H1 (cell line): ENCODE results near the gene ADCY1. TPM values are rescaled to one million over a fixed set of nuclear protein-coding genes. Genes with fewer than 3 reads are reported as not detected.

ENCODE experiments used
- CTCF ChIA-PET: fragments of 300-600 bp; sonication (Branson Sonifier 250); formaldehyde crosslinking; loops from one replicate; lab custom pipeline; 2021; ENCODE audit not compliant: partially characterized antibody; lab: Charles Lee
- POLR2A ChIA-PET: fragments of 300-600 bp; sonication (Branson Sonifier 250); formaldehyde crosslinking; loops from one replicate; lab custom pipeline; 2021; ENCODE audit warnings: inconsistent platforms; ENCODE audit not compliant: partially characterized antibody; lab: Charles Lee
- DNase-seq, 2 experiments: peaks; one replicate each; pipeline versions ENCODE4 v3.0.0 to v3.0.0-alpha.2; 2010 to 2022; ENCODE audit warnings: low spot score in 2 of 2, low read depth in 1 of 2, mixed read lengths in 1 of 2
- FAIRE-seq: peaks from 2 replicates; lab custom pipeline; 2011; peaks lifted over from hg19 to GRCh38; lab: Jason Lieb, UNC
- H2AFZ ChIP-seq: 2 replicates; pipeline ENCODE4 v1.8.1; 2012; ENCODE audit warnings: low read length, inconsistent platforms
- H2AK5ac ChIP-seq: 2 replicates; pipeline ENCODE4 v1.6.1; 2013; ENCODE audit warnings: low read depth, low read length
- H2BK120ac ChIP-seq: replicated peaks from 2 replicates; pipeline ENCODE3; 2013; ENCODE audit warnings: low read depth, low read length, inconsistent platforms
- H2BK12ac ChIP-seq: 2 replicates; pipeline ENCODE4 v1.6.1; 2013; ENCODE audit warnings: low read depth, low read length
- H2BK15ac ChIP-seq: 2 replicates; pipeline ENCODE4 v1.6.1; 2013; ENCODE audit warnings: low read length
- H2BK20ac ChIP-seq: 2 replicates; pipeline ENCODE4 v1.6.1; 2013; ENCODE audit warnings: low read length
- H2BK5ac ChIP-seq: 2 replicates; pipeline ENCODE4 v1.6.1; 2013; ENCODE audit warnings: low read depth, low read length
- H3K14ac ChIP-seq: 2 replicates; pipeline ENCODE4 v1.6.1; 2013; ENCODE audit warnings: inconsistent platforms; ENCODE audit not compliant: insufficient read length
- H3K18ac ChIP-seq: 2 replicates; pipeline ENCODE4 v1.6.1; 2013; ENCODE audit warnings: low read length; ENCODE audit errors: extremely low read depth
- H3K23ac ChIP-seq: 2 replicates; pipeline ENCODE4 v1.6.1; 2013; ENCODE audit warnings: inconsistent platforms; ENCODE audit not compliant: insufficient read length
- H3K23me2 ChIP-seq: 2 replicates; pipeline ENCODE4 v1.6.1; 2013; ENCODE audit warnings: low read depth, low read length
- H3K27ac ChIP-seq: 2 replicates; pipeline ENCODE4 v1.6.1; 2011; ENCODE audit warnings: low read depth, low read length, inconsistent platforms
- H3K27me3 ChIP-seq, 4 experiments: replicated peaks in 1 of 4; 1 replicate in 1 of 4; 2 replicates in 3 of 4; pipeline versions ENCODE4 v1.6.1 to v1.8.1; 2011 to 2013; ENCODE audit warnings: low read length in 3 of 4, mild to moderate bottlenecking in 3 of 4, inconsistent platforms in 2 of 4, mixed read lengths in 2 of 4, moderate library complexity in 1 of 4; ENCODE audit not compliant: control insufficient read depth in 3 of 4, insufficient read depth in 3 of 4; ENCODE audit errors: extremely low read depth in 1 of 4
- H3K36me3 ChIP-seq, 4 experiments: 2 replicates each; pipeline versions ENCODE4 v1.6.1 to v1.8.1; 2011 to 2013; ENCODE audit warnings: mild to moderate bottlenecking in 4 of 4, low read length in 3 of 4, moderate library complexity in 2 of 4, control low read depth in 1 of 4, inconsistent platforms in 1 of 4; ENCODE audit not compliant: insufficient read depth in 4 of 4, control insufficient read depth in 2 of 4
- H3K4ac ChIP-seq: replicated peaks from 2 replicates; pipeline ENCODE3; 2013; ENCODE audit warnings: low read length, low read depth, mixed read lengths, inconsistent platforms; ENCODE audit not compliant: insufficient read length
- H3K4me1 ChIP-seq, 4 experiments: replicated peaks in 1 of 4; 1 replicate in 1 of 4; 2 replicates in 3 of 4; pipeline versions ENCODE4 v1.6.1 to v1.8.1; 2011 to 2013; ENCODE audit warnings: low read length in 3 of 4, inconsistent platforms in 2 of 4, mixed read lengths in 1 of 4; ENCODE audit not compliant: insufficient read depth in 4 of 4, control insufficient read depth in 3 of 4
- H3K4me2 ChIP-seq, 2 experiments: 2 replicates each; pipeline versions ENCODE4 v1.6.1 to v1.8.1; 2011 to 2013; ENCODE audit warnings: low read depth in 2 of 2, low read length in 2 of 2, control low read depth in 1 of 2, inconsistent platforms in 1 of 2, mild to moderate bottlenecking in 1 of 2; ENCODE audit not compliant: insufficient read depth in 1 of 2
- H3K4me3 ChIP-seq, 4 experiments: fragments of 200-600, 300-600 bp in 1 of 4; sonication (generic), shearing (Covaris generic), sonication (Bioruptor Twin) in 1 of 4; 2 replicates each; pipeline versions ENCODE4 v1.5.1 to v1.8.1; 2011 to 2016; ENCODE audit warnings: low read length in 4 of 4, low read depth in 3 of 4, control low read depth in 2 of 4, inconsistent platforms in 2 of 4, mild to moderate bottlenecking in 2 of 4, mixed read lengths in 1 of 4, moderate library complexity in 1 of 4; ENCODE audit not compliant: insufficient read depth in 2 of 4; ENCODE audit errors: extremely low read depth in 1 of 4
- H3K56ac ChIP-seq: replicated peaks from 2 replicates; pipeline ENCODE3; 2013; ENCODE audit warnings: low read depth, mild to moderate bottlenecking, mixed read lengths, low read length, inconsistent platforms; ENCODE audit not compliant: insufficient read length
- H3K79me1 ChIP-seq: 2 replicates; pipeline ENCODE4 v1.6.1; 2013; ENCODE audit warnings: low read depth, low read length, control low read depth
- H3K79me2 ChIP-seq, 2 experiments: 2 replicates each; pipeline versions ENCODE4 v1.6.1 to v1.8.1; 2012 to 2013; ENCODE audit warnings: low read length in 2 of 2, mild to moderate bottlenecking in 2 of 2, inconsistent platforms in 1 of 2; ENCODE audit not compliant: insufficient read depth in 2 of 2, control insufficient read depth in 1 of 2
- H3K9ac ChIP-seq, 4 experiments: replicated peaks in 1 of 4; 1 replicate in 1 of 4; 2 replicates in 3 of 4; pipeline versions ENCODE4 v1.6.1 to v1.8.1; 2011 to 2013; ENCODE audit warnings: low read depth in 3 of 4, low read length in 3 of 4, control low read depth in 2 of 4, mild to moderate bottlenecking in 2 of 4, moderate library complexity in 2 of 4, inconsistent platforms in 1 of 4; ENCODE audit errors: extremely low read depth in 1 of 4
- H3K9me3 ChIP-seq, 2 experiments: 2 replicates each; pipeline versions ENCODE4 v1.6.1 to v1.8.1; 2012 to 2013; ENCODE audit warnings: mild to moderate bottlenecking in 2 of 2, moderate library complexity in 2 of 2, control low read depth in 1 of 2, inconsistent platforms in 1 of 2, low read depth in 1 of 2, low read length in 1 of 2, mixed read lengths in 1 of 2; ENCODE audit not compliant: insufficient read depth in 2 of 2
- H4K20me1 ChIP-seq, 2 experiments: replicated peaks in 1 of 2; 2 replicates each; pipeline versions ENCODE3 to v1.8.1; 2011 to 2013; ENCODE audit warnings: inconsistent platforms in 2 of 2, low read length in 2 of 2, mild to moderate bottlenecking in 1 of 2; ENCODE audit not compliant: insufficient read depth in 2 of 2, control insufficient read depth in 1 of 2
- H4K5ac ChIP-seq: 2 replicates; pipeline ENCODE4 v1.6.1; 2013; ENCODE audit warnings: low read length, low read depth, mixed read lengths, inconsistent platforms; ENCODE audit not compliant: insufficient read length
- H4K8ac ChIP-seq: 2 replicates; pipeline ENCODE4 v1.8.0; 2013; ENCODE audit warnings: mild to moderate bottlenecking, moderate library complexity, low read length, inconsistent platforms; ENCODE audit not compliant: insufficient read depth; ENCODE audit errors: extremely low read depth
- H4K91ac ChIP-seq: replicated peaks from 2 replicates; pipeline ENCODE3; 2013; ENCODE audit warnings: low read length, mixed read lengths, inconsistent platforms; ENCODE audit not compliant: insufficient read length
- CEBPB ChIP-seq: IDR thresholded peaks from 2 replicates; pipeline ENCODE4 v1.6.1; 2012; ENCODE audit warnings: low read depth, low read length
- EP300 ChIP-seq, 2 experiments: IDR thresholded peaks; 1 replicate in 1 of 2; 2 replicates in 1 of 2; pipeline ENCODE4 v1.6.1; 2011 to 2012; ENCODE audit warnings: low read depth in 2 of 2, low read length in 2 of 2, mild to moderate bottlenecking in 2 of 2, borderline replicate concordance in 1 of 2, inconsistent platforms in 1 of 2, moderate library complexity in 1 of 2
- EZH2 ChIP-seq: fragments of 200-600 bp; sonication (generic); IDR thresholded peaks from 2 replicates; pipeline ENCODE4 v1.7.1; 2012; ENCODE audit warnings: low read depth, mild to moderate bottlenecking, moderate library complexity, low read length, inconsistent platforms; ENCODE audit not compliant: severe bottlenecking
- GTF2F1 ChIP-seq: IDR thresholded peaks from 2 replicates; pipeline ENCODE4 v1.6.1; 2012; ENCODE audit warnings: low read depth, low read length, improper control_type of control experiment, borderline replicate concordance
- JUN ChIP-seq: IDR thresholded peaks from 2 replicates; pipeline ENCODE4 v1.6.1; 2011; ENCODE audit warnings: low read depth, mild to moderate bottlenecking, improper control_type of control experiment, low read length
- JUND ChIP-seq: IDR thresholded peaks from 2 replicates; pipeline ENCODE4 v1.6.1; 2011; ENCODE audit warnings: mild to moderate bottlenecking, improper control_type of control experiment, low read length
- POLR2AphosphoS5 ChIP-seq: IDR thresholded peaks from 2 replicates; pipeline ENCODE4 v1.6.1; 2011; ENCODE audit warnings: low read depth, low read length
- RNF2 ChIP-seq: fragments of 200-900, 300-1000 bp; sonication (generic); IDR thresholded peaks from 2 replicates; pipeline ENCODE4 v1.7.1; 2016; ENCODE audit warnings: borderline replicate concordance, low read depth, mild to moderate bottlenecking, antibody characterized with exemption, low read length; ENCODE audit not compliant: poor library complexity, severe bottlenecking; ENCODE audit errors: missing control alignments
- SIN3A ChIP-seq, 2 experiments: IDR thresholded peaks in 1 of 2; conservative IDR thresholded peaks in 1 of 2; 2 replicates each; pipeline ENCODE4 v1.6.1; 2011 to 2012; ENCODE audit warnings: low read length in 2 of 2, improper control_type of control experiment in 1 of 2, low read depth in 1 of 2, mild to moderate bottlenecking in 1 of 2
- SIRT6 ChIP-seq: IDR thresholded peaks from one replicate; pipeline ENCODE4 v1.7.1; 2012; ENCODE audit warnings: low read length, inconsistent platforms
- SP4 ChIP-seq: IDR thresholded peaks from 2 replicates; pipeline ENCODE4 v1.6.1; 2012; ENCODE audit warnings: low read length, inconsistent platforms
- TAF1 ChIP-seq: IDR thresholded peaks from 2 replicates; pipeline ENCODE4 v1.6.1; 2011; ENCODE audit warnings: mild to moderate bottlenecking, low read depth, low read length
- YY1 ChIP-seq: IDR thresholded peaks from 2 replicates; pipeline ENCODE4 v1.6.1; 2011; ENCODE audit warnings: low read depth, mild to moderate bottlenecking, low read length
- WGBS, 2 experiments: shearing (Covaris generic) in 1 of 2; methylation state at CpG; one replicate each; pipeline versions ENCODE4 v1.1.6 to v1.1.7; 2013 to 2015; ENCODE audit warnings: low lambda C conversion rate in 2 of 2, mixed read lengths in 2 of 2, inconsistent platforms in 1 of 2, low coverage in 1 of 2, missing lambda C conversion rate in 1 of 2; ENCODE audit not compliant: insufficient replicate concordance in 2 of 2, insufficient coverage in 1 of 2, insufficient read length in 1 of 2; ENCODE audit errors: extremely low coverage in 1 of 2, missing lambda C conversion rate in 1 of 2; 5-methylcytosine and 5-hydroxymethylcytosine counted together
- polyA plus RNA-seq, 7 experiments: library from polyadenylated mRNA; depleted of rRNA in 3 of 7; stranded (reverse) in 5 of 7; unstranded in 2 of 7; fragments of >200 nt in 5 of 7; fragments of 200-250 nt in 2 of 7; gene quantifications; 1 replicate in 5 of 7; 2 replicates in 1 of 7; 4 replicates in 1 of 7; pipeline versions ENCODE4 v1.2.1 to v1.2.3, GENCODE V29; 2011 to 2013; ENCODE audit warnings: missing spikeins in 2 of 7, mixed read lengths in 2 of 7
- total RNA-seq: library from RNA; stranded (reverse); fragmentation: NEBNext Ultra II Directional; extraction: Animal tissue kit (Norgen Biotek cat#: 25700); gene quantifications from 2 replicates; pipeline ENCODE4 v1.2.1, GENCODE V29; 2021

Gene ADCY1
- total and polyA plus RNA-seq, 2 of the 8 experiments (the other 6 are each of a cell fraction or from before 2014, with no cell fraction given) = 7.9 to 26.9 TPM

DNA sequence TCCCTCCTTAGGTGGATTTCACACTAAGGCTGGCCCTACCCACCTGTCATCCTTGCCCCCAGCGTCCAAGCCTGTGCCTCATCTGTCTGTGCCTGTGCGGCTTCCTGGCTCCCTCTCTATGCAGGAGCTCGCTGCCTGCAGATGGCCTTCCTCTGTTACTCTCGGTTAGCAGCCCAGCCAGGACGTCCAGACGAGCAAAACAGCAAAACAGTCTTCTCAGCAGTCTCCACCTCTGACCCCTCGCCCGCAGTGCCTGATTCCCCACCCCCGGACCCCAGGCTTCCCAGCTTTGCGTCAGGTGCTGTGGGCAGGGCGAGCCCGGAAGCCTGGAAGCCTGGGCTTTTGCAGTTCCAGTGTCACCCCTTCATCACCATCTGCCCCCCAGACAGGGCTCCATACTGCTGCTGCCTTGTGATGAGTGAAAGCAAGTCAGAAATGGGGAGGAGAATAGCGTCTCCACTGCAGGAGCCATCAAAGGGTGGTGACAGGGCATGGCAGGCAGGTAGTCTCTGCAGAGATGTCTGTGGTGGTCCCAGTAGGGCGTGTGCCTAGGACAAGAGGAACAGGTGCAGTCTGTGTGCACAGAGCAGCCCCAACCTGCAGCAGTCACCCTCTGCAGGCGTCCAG lies 88.5 kb downstream of the ADCY1 start:
- H4K8ac ChIP-seq = no peak overlapping the region
- no peak overlapping the region for H2BK20ac ChIP-seq
- no peak overlapping the region for H3K14ac ChIP-seq
- no peaks in the 10 kb centered on the region for H3K79me2 ChIP-seq
- H3K56ac ChIP-seq = no peak overlapping the region
- H3K4ac ChIP-seq = no peak overlapping the region
- no peaks in the 10 kb centered on the region for H3K36me3 ChIP-seq
- H3K4me2 ChIP-seq = no peak overlapping the region
- H2BK12ac ChIP-seq = no peak overlapping the region
- H4K5ac ChIP-seq = no peak overlapping the region
- ChIA-PET CTCF (interaction anchor here (0.8 to 3.0 kb wide), 40 partner anchors 8 to 619 kb away, joined by 3 to 28 read pairs (median 4); partner anchors contain the start of gene RAMP3), POLR2A (interaction anchor here (1.4 kb wide), 1 partner anchor 10 kb away, joined by 5 read pairs; no protein-coding TSS in a partner anchor)
- H3K18ac ChIP-seq = no peak overlapping the region
- no peaks in the 10 kb centered on the region; the same call in 1 of the 2 replicates for H3K79me1 ChIP-seq
- no peaks in the 10 kb centered on the region for H3K9me3 ChIP-seq
- no peak overlapping the region for H3K23ac ChIP-seq
- H2BK5ac ChIP-seq = no peak overlapping the region
- no peak overlapping the region for H3K27ac ChIP-seq
- WGBS, 2 experiments = 86% methylated on average over 15 of the region's 15 CpGs; no CpG with 5 or more reads in 1 of the 2 experiments
- FAIRE-seq (no peak), DNase-seq (peak in 1 of 2 experiments; percentile 33)
- no peak overlapping the region for H3K4me3 ChIP-seq
- no peaks in the 10 kb centered on the region for H3K23me2 ChIP-seq
- H2AFZ ChIP-seq = no peak overlapping the region
- no peaks in the 10 kb centered on the region for H3K27me3 ChIP-seq
- no peak overlapping the region for H2AK5ac ChIP-seq
- peaks cover 3% of the 10 kb centered on the region in 2 experiments for H4K20me1 ChIP-seq
- no peak overlapping the region for H4K91ac ChIP-seq
- H3K4me1 ChIP-seq = no peaks in the 10 kb centered on the region; a peak in 1 of 7 replicates
- H3K9ac ChIP-seq = no peak overlapping the region
- no peak overlapping the region for H2BK15ac ChIP-seq
- H2BK120ac ChIP-seq = no peak overlapping the region
- TF ChIP-seq SP4 = no peak
- no peak for TF ChIP-seq CEBPB
- no peak for TF ChIP-seq POLR2AphosphoS5
- TF ChIP-seq SIN3A (conservative IDR thresholded peaks at IDR 0.05 in 1 of 2, IDR thresholded peaks at IDR 0.05 in 1 of 2; ENCODE audit: low read depth in 1 of 2, low read length in 2 of 2) = no peak
- TF ChIP-seq SIRT6 = no peak
- no peak for TF ChIP-seq EP300 (IDR thresholded peaks at IDR 0.05; ENCODE audit: borderline replicate concordance in 1 of 2, low read depth in 2 of 2, low read length in 2 of 2)
- no peak for TF ChIP-seq YY1
- no peak for TF ChIP-seq EZH2
- no peak for TF ChIP-seq JUN
- TF ChIP-seq RNF2 = no peak
- TF ChIP-seq JUND = no peak
- no peak for TF ChIP-seq TAF1
- no peak for TF ChIP-seq GTF2F1
